Naive thymus-derived CD4-positive, alpha-beta T cell (primary cell): Measurements from ENCODE around the gene MBD2. TPM values are rescaled to one million over a fixed set of nuclear protein-coding genes. Genes with fewer than 3 reads are reported as not detected.
"Not testable (repeated sequence)": the region's sequence is repeated elsewhere in the genome, so short reads cannot be mapped to it uniquely, and the experiment has no call there.

Source experiments
- ATAC-seq: fragments of 150-1000 bp; cut with Tn5 transposase; 2 replicates; pipeline ENCODE4 v1.10.0; 2021; ENCODE audit warnings: mild to moderate bottlenecking, moderate library complexity
- CTCF ChIA-PET: fragments of 350-600 bp; sonication (Branson Sonifier 250); formaldehyde crosslinking; loops from one replicate; lab custom pipeline; 2021; ENCODE audit warnings: antibody characterized with exemption; lab: Charles Lee
- POLR2A ChIA-PET: fragments of 350-600 bp; sonication (Branson Sonifier 250); formaldehyde crosslinking; loops from one replicate; lab custom pipeline; 2021; ENCODE audit warnings: antibody characterized with exemption, inconsistent platforms; lab: Charles Lee
- DNase-seq, 9 donors: peaks; one replicate each; pipeline versions ENCODE4 v3.0.0 to v3.0.0-alpha.2; 2020 to 2022; ENCODE audit warnings: mixed read lengths in 1 of 9
- H3K27ac ChIP-seq: one replicate; pipeline ENCODE4 v1.7.0; 2013; ENCODE audit warnings: mild to moderate bottlenecking, low read depth, low read length, moderate library complexity
- H3K27me3 ChIP-seq, 2 donors: one replicate each; pipeline ENCODE4 v1.7.0; 2013; ENCODE audit warnings: low read length in 2 of 2, mild to moderate bottlenecking in 2 of 2, moderate library complexity in 2 of 2; ENCODE audit not compliant: control insufficient read depth in 2 of 2, insufficient read depth in 2 of 2
- H3K36me3 ChIP-seq, 3 experiments: 1 replicate in 2 of 3; 2 replicates in 1 of 3; pipeline ENCODE4 v1.7.0; 2013; ENCODE audit warnings: low read length in 3 of 3, mild to moderate bottlenecking in 3 of 3, moderate library complexity in 1 of 3; ENCODE audit not compliant: insufficient read depth in 3 of 3, control insufficient read depth in 2 of 3
- H3K4me1 ChIP-seq, 2 donors: one replicate each; pipeline ENCODE4 v1.7.0; 2013; ENCODE audit warnings: low read length in 2 of 2, mild to moderate bottlenecking in 2 of 2, moderate library complexity in 1 of 2; ENCODE audit not compliant: control insufficient read depth in 2 of 2, insufficient read depth in 2 of 2
- H3K4me3 ChIP-seq: 2 replicates; pipeline ENCODE4 v1.7.0; 2013; ENCODE audit warnings: mild to moderate bottlenecking, low read length
- H3K9me3 ChIP-seq, 3 experiments: 1 replicate in 2 of 3; 2 replicates in 1 of 3; pipeline ENCODE4 v1.7.0; 2013; ENCODE audit warnings: low read length in 3 of 3; ENCODE audit not compliant: control insufficient read depth in 2 of 3
- H3K27ac Mint-ChIP-seq, 9 donors: one replicate each; pipeline ENCODE4 v1.8.0; 2020 to 2022; ENCODE audit warnings: mixed read lengths in 9 of 9, mild to moderate bottlenecking in 8 of 9, moderate library complexity in 5 of 9, inconsistent platforms in 2 of 9
- H3K27me3 Mint-ChIP-seq, 5 donors: one replicate each; pipeline ENCODE4 v1.8.0; 2021 to 2022; ENCODE audit warnings: mixed read lengths in 5 of 5, mild to moderate bottlenecking in 1 of 5
- H3K36me3 Mint-ChIP-seq, 5 donors: one replicate each; pipeline ENCODE4 v1.8.0; 2020 to 2022; ENCODE audit warnings: mixed read lengths in 5 of 5, mild to moderate bottlenecking in 3 of 5, inconsistent platforms in 1 of 5
- H3K4me1 Mint-ChIP-seq, 7 donors: one replicate each; pipeline ENCODE4 v1.8.0; 2020 to 2022; ENCODE audit warnings: mixed read lengths in 7 of 7, mild to moderate bottlenecking in 3 of 7, inconsistent platforms in 1 of 7
- H3K4me3 Mint-ChIP-seq, 10 donors: one replicate each; pipeline ENCODE4 v1.8.0; 2020 to 2022; ENCODE audit warnings: mild to moderate bottlenecking in 10 of 10, mixed read lengths in 10 of 10, moderate library complexity in 6 of 10, inconsistent platforms in 2 of 10
- H3K9me3 Mint-ChIP-seq, 11 donors: one replicate each; pipeline ENCODE4 v1.8.0; 2020 to 2022; ENCODE audit warnings: mixed read lengths in 11 of 11, mild to moderate bottlenecking in 4 of 11, inconsistent platforms in 1 of 11, moderate library complexity in 1 of 11
- intact Hi-C, 2 donors: fragments of 100-400 bp; cut with micrococcal nuclease; formaldehyde crosslinking; loops; one replicate each; pipeline ENCODE4 v1.15.1; 2023
- polyA plus RNA-seq, 2 donors: library from polyadenylated mRNA; unstranded; fragments of 300-500 nt; fragmentation: Illumina TruSeq; gene quantifications; one replicate each; pipeline ENCODE4 v1.2.3, GENCODE V29; 2021
- total RNA-seq, 6 experiments: library from RNA in 5 of 6; stranded (reverse) in 5 of 6; gene quantifications; 1 replicate in 5 of 6; 2 replicates in 1 of 6; pipeline ENCODE4 v1.2.3 and lab custom pipeline; 2021 to 2026

MBD2 gene
- total and polyA plus RNA-seq, 7 experiments from 2014 or later = 6.1 to 118 (median 73.7) TPM

GRCh38 chr18:54220406-54220805, 4.1 kb downstream of the MBD2 start:
- ChIA-PET POLR2A (no interaction called here), CTCF (no interaction called here)
- no peak overlapping the region for H3K4me3 ChIP-seq
- H3K36me3 ChIP-seq = no peaks in the 10 kb centered on the region
- Mint-ChIP-seq H3K4me3 (peak overlapping the region in 3 of 10 donors; percentile 6 to 41 (median 16)), H3K27me3 (no peaks in the 10 kb centered on the region), H3K27ac (no peak overlapping the region), H3K36me3 (peaks cover 0 to 3% (median 0%) of the 10 kb centered on the region in 5 donors), H3K9me3 (no peaks in the 10 kb centered on the region), H3K4me1 (peaks cover 22 to 69% (median 61%) of the 10 kb centered on the region in 7 donors)
- H3K9me3 ChIP-seq = no peaks in the 10 kb centered on the region
- no peak overlapping the region for H3K27ac ChIP-seq
- H3K4me1 ChIP-seq = peaks cover 10 to 19% of the 10 kb centered on the region in 2 donors
- no peaks in the 10 kb centered on the region for H3K27me3 ChIP-seq
- ATAC-seq (no peak), DNase-seq (no peak)
- intact Hi-C loops = loop anchor here (5.0 kb wide), 3 partner anchors 48 to 727 kb away; no protein-coding TSS in a partner anchor

GRCh38 chr18:54218803-54219202, 5.7 kb downstream of the MBD2 start:
- H3K36me3 ChIP-seq, POLR2A ChIA-PET, H3K4me3 ChIP-seq, DNase-seq, H3K27ac ChIP-seq, H3K27me3 ChIP-seq, H3K9me3 ChIP-seq, H3K27me3 Mint-ChIP-seq, H3K36me3 Mint-ChIP-seq, ATAC-seq, intact Hi-C loops, H3K9me3 Mint-ChIP-seq: not testable (repeated sequence)
- H3K4me3 Mint-ChIP-seq = peak overlapping the region in 1 of 10 donors; percentile 21
- peaks cover 10 to 14% of the 10 kb centered on the region in 2 donors for H3K4me1 ChIP-seq
- CTCF ChIA-PET = interaction anchor here (0.7 kb wide), 1 partner anchor 51 kb away, joined by 4 read pairs; no protein-coding TSS in a partner anchor
- H3K27ac Mint-ChIP-seq = peak overlapping the region in 1 of 9 donors; percentile 30
- peaks cover 29 to 73% (median 67%) of the 10 kb centered on the region in 7 donors for H3K4me1 Mint-ChIP-seq

GRCh38 chr18:54218299-54218698, 6.2 kb downstream of the MBD2 start:
- H3K27ac Mint-ChIP-seq = no peak overlapping the region
- H3K9me3 Mint-ChIP-seq = no peaks in the 10 kb centered on the region

GRCh38 chr18:54217624-54218023, 6.8 kb downstream of the MBD2 start:
- peak overlapping the region in 1 of 9 donors; percentile 21 for H3K27ac Mint-ChIP-seq
- CTCF ChIA-PET = interaction anchor here (1.2 kb wide), 1 partner anchor 54 kb away, joined by 4 read pairs; no protein-coding TSS in a partner anchor
- no peaks in the 10 kb centered on the region for H3K9me3 Mint-ChIP-seq
- H3K4me3 ChIP-seq = no peak overlapping the region
- H3K36me3 ChIP-seq = no peaks in the 10 kb centered on the region
- intact Hi-C loops = no loop called here
- ATAC-seq (no peak), DNase-seq (no peak)
- H3K27ac ChIP-seq = no peak overlapping the region
- H3K36me3 Mint-ChIP-seq = peaks cover 0 to 3% (median under 1%) of the 10 kb centered on the region in 5 donors
- H3K4me1 Mint-ChIP-seq = peaks cover 27 to 69% (median 63%) of the 10 kb centered on the region in 7 donors
- POLR2A ChIA-PET = no interaction called here
- peak overlapping the region in 1 of 10 donors; percentile 8 for H3K4me3 Mint-ChIP-seq
- H3K27me3 Mint-ChIP-seq = no peaks in the 10 kb centered on the region
- H3K4me1 ChIP-seq = peaks cover 3 to 10% of the 10 kb centered on the region in 2 donors
- no peaks in the 10 kb centered on the region for H3K9me3 ChIP-seq
- no peaks in the 10 kb centered on the region for H3K27me3 ChIP-seq

More at GRCh38 chr18:54218299-54218698, 6.2 kb downstream of the MBD2 start:
- H3K27me3 Mint-ChIP-seq = no peaks in the 10 kb centered on the region
- CTCF ChIA-PET = interaction anchor here (0.7 to 1.2 kb wide), 2 partner anchors 51 to 53 kb away, joined by 4 read pairs; no protein-coding TSS in a partner anchor
- Histone ChIP-seq H3K4me1 (peaks cover 10 to 14% of the 10 kb centered on the region in 2 donors), H3K4me3 (no peak overlapping the region), H3K9me3 (no peaks in the 10 kb centered on the region), H3K27ac (no peak overlapping the region), H3K36me3 (no peaks in the 10 kb centered on the region), H3K27me3 (no peaks in the 10 kb centered on the region)
- POLR2A ChIA-PET = no interaction called here
- peaks cover 0 to 3% (median 0%) of the 10 kb centered on the region in 5 donors for H3K36me3 Mint-ChIP-seq
- peaks cover 29 to 75% (median 68%) of the 10 kb centered on the region in 7 donors for H3K4me1 Mint-ChIP-seq
- intact Hi-C loops = no loop called here
- H3K4me3 Mint-ChIP-seq = no peak overlapping the region
- DNase-seq (no peak), ATAC-seq (no peak)

- DNase-seq (no peak), ATAC-seq (no peak)
- POLR2A ChIA-PET = no interaction called here
- H3K36me3 Mint-ChIP-seq = peaks cover 0 to 5% (median 3%) of the 10 kb centered on the region in 5 donors
- no peaks in the 10 kb centered on the region for H3K36me3 ChIP-seq
- no peak overlapping the region for H3K27ac Mint-ChIP-seq
- CTCF ChIA-PET = interaction anchor here (0.6 kb wide), 1 partner anchor 32 kb away, joined by 4 read pairs; no protein-coding TSS in a partner anchor
- no peaks in the 10 kb centered on the region for H3K9me3 Mint-ChIP-seq
- H3K4me3 Mint-ChIP-seq = no peak overlapping the region
- no peaks in the 10 kb centered on the region for H3K27me3 Mint-ChIP-seq
- H3K4me1 ChIP-seq = peaks cover 0 to 5% of the 10 kb centered on the region in 2 donors
- peaks cover 34 to 69% (median 65%) of the 10 kb centered on the region in 7 donors for H3K4me1 Mint-ChIP-seq
- H3K27me3 ChIP-seq = no peaks in the 10 kb centered on the region
- no peak overlapping the region for H3K27ac ChIP-seq
- intact Hi-C loops = no loop called here
- no peaks in the 10 kb centered on the region for H3K9me3 ChIP-seq
- no peak overlapping the region for H3K4me3 ChIP-seq
Observed at GRCh38 chr18:54215069-54215468, 9.4 kb downstream of the MBD2 start.

- no peak for ATAC-seq
- no peak overlapping the region for H3K4me3 ChIP-seq
Observed at GRCh38 chr18:54210463-54210862, 14.0 kb downstream of the MBD2 start.

More at GRCh38 chr18:54210463-54210862, 14.0 kb downstream of the MBD2 start:
- peaks cover 43 to 77% (median 74%) of the 10 kb centered on the region in 7 donors for H3K4me1 Mint-ChIP-seq
- peak overlapping the region in 1 of 10 donors; percentile 6 for H3K4me3 Mint-ChIP-seq
- H3K27ac Mint-ChIP-seq = peak overlapping the region in 1 of 9 donors; percentile 2
- peaks cover 13 to 20% of the 10 kb centered on the region in 2 donors for H3K4me1 ChIP-seq
- H3K36me3 Mint-ChIP-seq = peaks cover 0 to 11% (median 5%) of the 10 kb centered on the region in 5 donors
- H3K36me3 ChIP-seq = no peaks in the 10 kb centered on the region
- DNase-seq = no peak
- ChIA-PET POLR2A (no interaction called here), CTCF (no interaction called here)
- H3K9me3 ChIP-seq = no peaks in the 10 kb centered on the region
- no peaks in the 10 kb centered on the region for H3K27me3 ChIP-seq
- no peaks in the 10 kb centered on the region for H3K27me3 Mint-ChIP-seq
- no peak overlapping the region for H3K27ac ChIP-seq
- H3K9me3 Mint-ChIP-seq = no peaks in the 10 kb centered on the region
- intact Hi-C loops = no loop called here
